GM12873 (cell line): Measurements from ENCODE around the gene PDE11A.

ENCODE experiments used
- TF ChIP-seq, protein P1 (sequence below): IDR thresholded peaks from 2 replicates; pipeline ENCODE4 v1.5.1; 2012; ENCODE audit warnings: low read depth, mild to moderate bottlenecking, moderate library complexity, low read length, control low read depth; ENCODE audit not compliant: insufficient read depth; ENCODE audit errors: missing control alignments

The PDE11A gene

DNA sequence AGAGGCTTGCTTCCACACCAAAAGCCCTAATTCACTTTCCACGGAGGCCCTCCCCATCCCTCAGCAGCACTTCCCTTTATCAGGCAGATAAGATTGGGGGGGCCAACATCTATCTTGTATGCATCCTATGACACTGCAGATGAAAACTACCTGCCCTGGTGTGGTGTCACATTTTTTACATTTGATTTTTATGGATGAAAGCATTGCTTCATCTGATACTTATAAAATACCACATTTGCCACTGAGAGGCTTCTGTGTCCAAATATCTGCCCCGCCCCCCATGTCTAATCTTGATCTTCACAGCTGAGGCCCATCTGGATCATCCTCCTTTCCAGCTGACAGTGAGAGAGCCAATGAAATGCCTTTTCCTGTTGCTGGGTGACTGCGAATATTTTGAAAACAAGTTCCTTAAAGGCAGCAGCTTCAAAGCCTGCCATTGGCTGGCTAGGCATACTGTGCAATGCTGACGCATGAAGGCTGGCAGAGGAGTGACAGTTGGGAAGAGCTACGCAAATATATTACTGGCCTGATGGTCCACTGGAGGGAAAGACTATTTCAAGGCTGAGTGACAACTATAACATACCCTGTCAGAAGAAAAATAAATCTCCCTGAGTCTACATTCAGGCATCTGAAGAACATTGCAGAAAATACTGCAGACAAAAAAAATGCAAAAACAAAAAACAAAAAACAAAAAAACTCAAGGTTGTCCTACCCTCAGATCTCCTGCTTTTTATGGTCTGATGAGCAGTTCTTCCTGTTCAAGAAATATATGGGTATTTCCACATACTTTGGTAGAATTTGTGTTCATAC, 318.7 kb downstream of the PDE11A start:
- TF ChIP-seq, protein P1, sequence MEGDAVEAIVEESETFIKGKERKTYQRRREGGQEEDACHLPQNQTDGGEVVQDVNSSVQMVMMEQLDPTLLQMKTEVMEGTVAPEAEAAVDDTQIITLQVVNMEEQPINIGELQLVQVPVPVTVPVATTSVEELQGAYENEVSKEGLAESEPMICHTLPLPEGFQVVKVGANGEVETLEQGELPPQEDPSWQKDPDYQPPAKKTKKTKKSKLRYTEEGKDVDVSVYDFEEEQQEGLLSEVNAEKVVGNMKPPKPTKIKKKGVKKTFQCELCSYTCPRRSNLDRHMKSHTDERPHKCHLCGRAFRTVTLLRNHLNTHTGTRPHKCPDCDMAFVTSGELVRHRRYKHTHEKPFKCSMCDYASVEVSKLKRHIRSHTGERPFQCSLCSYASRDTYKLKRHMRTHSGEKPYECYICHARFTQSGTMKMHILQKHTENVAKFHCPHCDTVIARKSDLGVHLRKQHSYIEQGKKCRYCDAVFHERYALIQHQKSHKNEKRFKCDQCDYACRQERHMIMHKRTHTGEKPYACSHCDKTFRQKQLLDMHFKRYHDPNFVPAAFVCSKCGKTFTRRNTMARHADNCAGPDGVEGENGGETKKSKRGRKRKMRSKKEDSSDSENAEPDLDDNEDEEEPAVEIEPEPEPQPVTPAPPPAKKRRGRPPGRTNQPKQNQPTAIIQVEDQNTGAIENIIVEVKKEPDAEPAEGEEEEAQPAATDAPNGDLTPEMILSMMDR: no peak

DNA sequence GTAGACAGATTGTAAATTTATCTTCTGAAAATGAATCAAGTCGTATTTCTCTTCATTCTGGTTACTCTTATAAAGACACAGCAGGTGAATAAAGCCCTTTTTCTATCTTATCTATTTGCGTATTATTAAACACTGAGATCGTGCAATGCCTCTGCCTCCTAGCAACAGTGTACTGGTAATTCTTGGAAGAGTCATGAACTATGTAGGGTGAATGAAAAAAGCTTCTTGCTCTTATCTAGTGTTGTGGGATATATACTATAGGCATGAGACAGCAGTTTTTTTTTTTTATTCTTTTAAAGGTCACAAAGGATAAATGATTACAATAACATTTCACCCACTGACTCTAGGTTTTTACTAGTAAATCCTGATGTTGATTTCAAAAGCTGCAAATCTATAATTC, 324.2 kb downstream of the PDE11A start:
- TF ChIP-seq, protein P1: no peak

GRCh38 chr2:177747384-177747783, 325.2 kb downstream of the PDE11A start:
- TF ChIP-seq, protein P1: no peak

GRCh38 chr2:177746358-177746757, 326.2 kb downstream of the PDE11A start:
- TF ChIP-seq, protein P1: no peak

GRCh38 chr2:177745531-177745930, 327.0 kb downstream of the PDE11A start:
- TF ChIP-seq, protein P1: no peak

DNA sequence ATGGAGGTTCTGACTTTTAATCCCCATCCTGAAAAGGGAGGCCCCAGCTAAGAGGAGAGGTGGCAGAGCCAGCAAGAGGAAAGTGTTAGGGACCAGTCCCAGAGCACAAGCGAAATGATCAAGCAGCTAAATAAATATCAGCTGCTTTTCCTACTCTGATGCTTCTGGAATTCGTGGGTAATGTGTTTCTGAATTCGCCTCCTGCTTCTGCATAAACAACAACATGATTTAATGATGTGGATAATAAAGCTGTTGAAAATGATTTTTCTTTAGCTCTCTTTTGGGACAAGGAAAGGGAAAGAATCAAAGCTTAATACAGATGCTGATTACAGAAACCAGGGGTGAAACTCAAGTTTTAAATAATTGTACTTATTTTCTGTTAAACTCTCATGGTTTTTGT, 329.7 kb downstream of the PDE11A start:
- TF ChIP-seq, protein P1: no peak

- TF ChIP-seq, protein P1: no peak
Measured at GRCh38 chr2:177741866-177742265, 330.7 kb downstream of the PDE11A start.
